SK-N-SH (cell line): ENCODE results near the gene HMBS. TPM values are rescaled to one million over a fixed set of nuclear protein-coding genes. Genes with fewer than 3 reads are reported as not detected.
"Not testable (repeated sequence)": the region's sequence is repeated elsewhere in the genome, so short reads cannot be mapped to it uniquely, and the experiment has no call there.

Experiments used
- CTCF ChIA-PET: fragments of 300-600, 350-600 bp; formaldehyde crosslinking; extraction: SDS; loops from one replicate; lab custom pipeline; 2021; lab: Yijun Ruan, JAX
- POLR2A ChIA-PET: fragments of 350-600 bp; sonication (Branson Sonifier 250); formaldehyde crosslinking; extraction: SDS; loops from one replicate; lab custom pipeline; 2020; ENCODE audit warnings: antibody characterized with exemption, inconsistent platforms; lab: Yijun Ruan, JAX
- DNase-seq: peaks from one replicate; pipeline ENCODE4 v3.0.0; 2012
- H2AFZ ChIP-seq: fragments of 200-600 bp; sonication (generic); 2 replicates; pipeline ENCODE4 v1.8.1; 2016; ENCODE audit warnings: antibody characterized with exemption, mild to moderate bottlenecking, low read depth
- H3F3A ChIP-seq: fragments of 200-600 bp; sonication (generic); replicated peaks from 2 replicates; pipeline ENCODE3; 2016; ENCODE audit warnings: antibody characterized with exemption, mild to moderate bottlenecking; ENCODE audit not compliant: insufficient read depth
- H3K27ac ChIP-seq, 2 experiments: fragments of 200-500 bp in 1 of 2; fragments of 200-600 bp in 1 of 2; sonication (Bioruptor generic) in 1 of 2; sonication (generic), shearing (Covaris generic) in 1 of 2; 2 replicates each; pipeline versions ENCODE4 v1.5.1 to v1.6.1; 2014 to 2016; ENCODE audit warnings: low read depth in 2 of 2, inconsistent platforms in 1 of 2, low read length in 1 of 2, mild to moderate bottlenecking in 1 of 2, mixed read lengths in 1 of 2
- H3K27me3 ChIP-seq: fragments of 200-600 bp; sonication (generic), shearing (Covaris generic); 2 replicates; pipeline ENCODE4 v1.6.1; 2016; ENCODE audit warnings: mixed run types; ENCODE audit not compliant: insufficient read depth
- H3K36me3 ChIP-seq, 2 experiments: fragments of 200-500 bp in 1 of 2; fragments of 200-600 bp in 1 of 2; sonication (Bioruptor generic) in 1 of 2; sonication (generic) in 1 of 2; replicated peaks in 1 of 2; 2 replicates each; pipeline versions ENCODE3 to v1.5.1; 2014 to 2016; ENCODE audit warnings: low read length in 1 of 2, mild to moderate bottlenecking in 1 of 2; ENCODE audit not compliant: insufficient read depth in 2 of 2, control insufficient read depth in 1 of 2
- H3K4me1 ChIP-seq, 2 experiments: fragments of 200-500 bp in 1 of 2; fragments of 200-600 bp in 1 of 2; sonication (Bioruptor generic) in 1 of 2; sonication (generic), shearing (Covaris generic) in 1 of 2; 2 replicates each; pipeline versions ENCODE4 v1.5.1 to v1.6.1; 2014 to 2016; ENCODE audit warnings: low read depth in 1 of 2, low read length in 1 of 2, mixed run types in 1 of 2; ENCODE audit not compliant: insufficient read depth in 2 of 2, control insufficient read depth in 1 of 2
- H3K4me2 ChIP-seq: fragments of 200-600 bp; sonication (generic), shearing (Covaris generic); 2 replicates; pipeline ENCODE4 v1.6.1; 2017; ENCODE audit warnings: mixed run types
- H3K4me3 ChIP-seq, 2 experiments: fragments of 200-500 bp in 1 of 2; fragments of 200-600 bp in 1 of 2; sonication (Bioruptor generic) in 1 of 2; sonication (generic), shearing (Covaris generic) in 1 of 2; 2 replicates each; pipeline versions ENCODE4 v1.5.1 to v1.8.1; 2014 to 2016; ENCODE audit warnings: low read depth in 2 of 2, inconsistent platforms in 1 of 2, low read length in 1 of 2, mild to moderate bottlenecking in 1 of 2, mixed read lengths in 1 of 2, moderate library complexity in 1 of 2
- H3K79me2 ChIP-seq: fragments of 200-600 bp; sonication (generic); 2 replicates; pipeline ENCODE4 v1.8.1; 2017; ENCODE audit warnings: mild to moderate bottlenecking; ENCODE audit not compliant: insufficient read depth
- H3K9ac ChIP-seq: fragments of 200-600 bp; sonication (generic); 2 replicates; pipeline ENCODE4 v1.6.1; 2017; ENCODE audit warnings: mixed run types
- H3K9me2 ChIP-seq: fragments of 200-600 bp; sonication (generic); 2 replicates; pipeline ENCODE4 v1.6.1; 2017; ENCODE audit warnings: mixed run types
- H3K9me3 ChIP-seq: fragments of 200-600 bp; sonication (generic); 2 replicates; pipeline ENCODE4 v1.6.1; 2017; ENCODE audit warnings: mixed run types, mild to moderate bottlenecking, moderate library complexity
- H4K20me1 ChIP-seq: fragments of 200-600 bp; sonication (generic); 2 replicates; pipeline ENCODE4 v1.6.1; 2017; ENCODE audit warnings: mild to moderate bottlenecking, mixed run types; ENCODE audit not compliant: insufficient read depth
- CTCF ChIP-seq: fragments of 200-600 bp; sonication (generic); IDR thresholded peaks from 2 replicates; pipeline ENCODE4 v1.6.1; 2017; ENCODE audit warnings: antibody characterized with exemption, mild to moderate bottlenecking, moderate library complexity
- ELF1 ChIP-seq: IDR thresholded peaks from 2 replicates; pipeline ENCODE4 v1.4.0; 2012
- EP300 ChIP-seq, 2 experiments: IDR thresholded peaks; 2 replicates each; pipeline versions ENCODE4 v1.4.0 to v1.6.1; 2012; ENCODE audit warnings: borderline replicate concordance in 1 of 2, low read depth in 1 of 2, low read length in 1 of 2
- EZH2phosphoT487 ChIP-seq: fragments of 200-600 bp; sonication (generic); IDR thresholded peaks from 2 replicates; pipeline ENCODE4 v1.6.1; 2017; ENCODE audit warnings: low read depth, mixed run types, mild to moderate bottlenecking, antibody characterized with exemption, moderate library complexity, borderline replicate concordance
- MAX ChIP-seq: IDR thresholded peaks from 2 replicates; pipeline ENCODE4 v1.4.0; 2012; ENCODE audit warnings: low read depth
- MEF2A ChIP-seq: IDR thresholded peaks from 2 replicates; pipeline ENCODE4 v1.4.0; 2012; ENCODE audit warnings: low read depth, borderline replicate concordance
- MXI1 ChIP-seq: IDR thresholded peaks from 2 replicates; pipeline ENCODE4 v1.6.1; 2012; ENCODE audit warnings: mild to moderate bottlenecking, low read depth, low read length, improper control_type of control experiment
- NFIC ChIP-seq: IDR thresholded peaks from 2 replicates; pipeline ENCODE4 v1.4.0; 2012; ENCODE audit warnings: borderline replicate concordance
- NRF1 ChIP-seq: IDR thresholded peaks from 2 replicates; pipeline ENCODE4 v1.6.1; 2012; ENCODE audit warnings: low read depth, mild to moderate bottlenecking, low read length
- POLR2AphosphoS5 ChIP-seq: IDR thresholded peaks from 2 replicates; pipeline ENCODE4 v1.6.1; 2012; ENCODE audit warnings: low read depth, low read length
- RCOR1 ChIP-seq: fragments of 150-350 bp; IDR thresholded peaks from 2 replicates; pipeline ENCODE4 v1.6.1; 2017; ENCODE audit warnings: antibody characterized with exemption, low read length
- RFX5 ChIP-seq: IDR thresholded peaks from 2 replicates; pipeline ENCODE4 v1.6.1; 2012; ENCODE audit warnings: mild to moderate bottlenecking, improper control_type of control experiment, low read length
- RXRA ChIP-seq: IDR thresholded peaks from 2 replicates; pipeline ENCODE4 v1.4.0; 2012; ENCODE audit warnings: low read depth, mild to moderate bottlenecking, borderline replicate concordance
- SMC3 ChIP-seq: IDR thresholded peaks from 2 replicates; pipeline ENCODE4 v1.6.1; 2012; ENCODE audit warnings: low read depth, low read length, improper control_type of control experiment
- TAF1 ChIP-seq: IDR thresholded peaks from 2 replicates; pipeline ENCODE4 v1.6.1; 2012; ENCODE audit warnings: low read depth, mild to moderate bottlenecking, low read length, moderate library complexity, borderline replicate concordance
- TCF12 ChIP-seq: IDR thresholded peaks from 2 replicates; pipeline ENCODE4 v1.4.0; 2012
- TEAD4 ChIP-seq: IDR thresholded peaks from 2 replicates; pipeline ENCODE4 v1.4.0; 2012; ENCODE audit warnings: mild to moderate bottlenecking, borderline replicate concordance; ENCODE audit not compliant: insufficient read depth
- YY1 ChIP-seq: IDR thresholded peaks from 2 replicates; pipeline ENCODE4 v1.4.0; 2012; ENCODE audit warnings: low read depth, mild to moderate bottlenecking
- whole genome bisulfite sequencing: methylation state at CpG from one replicate; pipeline ENCODE4 v1.1.6; 2017; ENCODE audit warnings: low lambda C conversion rate; 5-methylcytosine and 5-hydroxymethylcytosine counted together
- polyA plus RNA-seq, 3 experiments: library from polyadenylated mRNA; depleted of rRNA; stranded (reverse); fragments of >200 nt; gene quantifications; 2 replicates each; pipeline ENCODE4 v1.2.3, GENCODE V29; 2012
- TF ChIP-seq, protein P1 (sequence below): IDR thresholded peaks from 2 replicates; pipeline ENCODE4 v1.4.0; 2012; ENCODE audit warnings: low read depth, borderline replicate concordance
- TF ChIP-seq, protein P2 (sequence below): IDR thresholded peaks from 2 replicates; pipeline ENCODE4 v1.6.1; 2012; ENCODE audit warnings: mild to moderate bottlenecking, low read depth, low read length, moderate library complexity

The HMBS gene
- polyA plus RNA-seq, 1 of the 3 experiments (the other 2 are of a cell fraction), result 69.4 TPM

GRCh38 chr11:119038884-119039283 is 45.8 kb upstream of the HMBS start (continued):
- TF ChIP-seq TAF1 (no peak), POLR2AphosphoS5 (no peak)

DNA sequence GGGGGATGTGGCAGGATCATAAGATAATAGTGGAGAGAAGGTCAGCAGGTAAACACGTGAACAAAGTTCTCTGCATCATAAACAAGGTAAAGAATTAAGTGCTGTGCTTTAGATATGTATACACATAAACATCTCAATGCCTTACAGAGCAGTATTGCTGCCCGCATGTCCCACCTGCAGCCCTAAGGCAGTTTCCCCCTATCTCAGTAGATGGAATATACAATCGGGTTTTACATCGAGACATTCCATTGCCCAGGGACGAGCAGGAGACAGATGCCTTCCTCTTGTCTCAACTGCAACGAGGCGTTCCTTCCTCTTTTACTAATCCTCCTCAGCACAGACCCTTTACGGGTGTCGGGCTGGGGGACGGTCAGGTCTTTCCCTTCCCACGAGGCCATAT is 45.2 kb upstream of the HMBS start:
- H3K4me1 ChIP-seq, H3F3A ChIP-seq, CTCF ChIA-PET, H3K4me3 ChIP-seq, H4K20me1 ChIP-seq, H3K27ac ChIP-seq, H3K9me2 ChIP-seq, H3K36me3 ChIP-seq, DNase-seq, H3K4me2 ChIP-seq, H3K9ac ChIP-seq, POLR2A ChIA-PET, H3K9me3 ChIP-seq, H3K79me2 ChIP-seq, H3K27me3 ChIP-seq, H2AFZ ChIP-seq: not testable (repeated sequence)
- WGBS, result 84% methylated on average over 11 of the region's 11 CpGs

DNA sequence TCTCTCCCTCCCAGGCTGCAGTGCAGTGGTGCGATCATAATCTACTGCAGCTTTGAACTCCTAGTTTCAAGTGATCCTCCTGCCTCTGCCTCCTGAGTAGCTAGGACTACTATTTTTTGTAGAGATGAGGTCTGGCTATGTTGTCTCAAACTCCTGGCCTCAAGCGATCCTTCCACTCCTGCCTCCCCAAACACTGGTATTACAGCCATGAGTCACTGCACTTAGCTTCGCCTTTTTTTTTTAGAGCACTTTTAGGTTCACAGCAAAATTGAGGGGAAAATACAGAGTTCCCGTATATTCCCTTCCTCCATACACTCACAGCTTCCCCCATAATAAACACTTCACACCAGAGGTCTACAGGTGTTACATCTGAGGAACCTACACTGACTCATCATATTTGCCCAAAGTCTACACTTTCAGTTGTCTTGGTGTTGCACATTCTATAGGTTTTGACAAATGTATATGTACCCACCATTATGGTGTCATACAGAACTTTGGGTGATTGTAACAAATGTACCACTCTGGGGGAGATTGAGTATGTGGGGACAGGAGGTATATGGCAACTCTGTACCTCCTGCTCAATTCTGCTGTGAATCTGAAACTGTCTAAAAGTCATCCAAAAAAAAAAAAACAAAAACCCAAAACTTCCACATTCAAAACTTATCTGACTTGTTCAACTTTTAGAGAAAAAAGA is 42.7 kb upstream of the HMBS start:
- no peaks in the 10 kb centered on the region for H3K9me3 ChIP-seq
- no peak for TF ChIP-seq RFX5
- no peak for TF ChIP-seq TAF1
- TF ChIP-seq TEAD4, result no peak
- TF ChIP-seq NFIC, result no peak
- TF ChIP-seq EZH2phosphoT487, result no peak
- TF ChIP-seq, protein P1, sequence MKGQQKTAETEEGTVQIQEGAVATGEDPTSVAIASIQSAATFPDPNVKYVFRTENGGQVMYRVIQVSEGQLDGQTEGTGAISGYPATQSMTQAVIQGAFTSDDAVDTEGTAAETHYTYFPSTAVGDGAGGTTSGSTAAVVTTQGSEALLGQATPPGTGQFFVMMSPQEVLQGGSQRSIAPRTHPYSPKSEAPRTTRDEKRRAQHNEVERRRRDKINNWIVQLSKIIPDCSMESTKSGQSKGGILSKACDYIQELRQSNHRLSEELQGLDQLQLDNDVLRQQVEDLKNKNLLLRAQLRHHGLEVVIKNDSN, result no peak
- TF ChIP-seq MEF2A, result no peak
- TF ChIP-seq RCOR1, result no peak
- no peak for TF ChIP-seq MAX
- no peak for TF ChIP-seq RXRA
- TF ChIP-seq ELF1, result no peak
- no peak for TF ChIP-seq MXI1
- TF ChIP-seq CTCF, result no peak
- TF ChIP-seq EP300 (IDR thresholded peaks at IDR 0.05; ENCODE audit: borderline replicate concordance in 1 of 2, low read depth in 1 of 2, low read length in 1 of 2), result no peak
- TF ChIP-seq SMC3, result no peak
- no peak for TF ChIP-seq NRF1
- no peak for TF ChIP-seq POLR2AphosphoS5
- TF ChIP-seq, protein P2, sequence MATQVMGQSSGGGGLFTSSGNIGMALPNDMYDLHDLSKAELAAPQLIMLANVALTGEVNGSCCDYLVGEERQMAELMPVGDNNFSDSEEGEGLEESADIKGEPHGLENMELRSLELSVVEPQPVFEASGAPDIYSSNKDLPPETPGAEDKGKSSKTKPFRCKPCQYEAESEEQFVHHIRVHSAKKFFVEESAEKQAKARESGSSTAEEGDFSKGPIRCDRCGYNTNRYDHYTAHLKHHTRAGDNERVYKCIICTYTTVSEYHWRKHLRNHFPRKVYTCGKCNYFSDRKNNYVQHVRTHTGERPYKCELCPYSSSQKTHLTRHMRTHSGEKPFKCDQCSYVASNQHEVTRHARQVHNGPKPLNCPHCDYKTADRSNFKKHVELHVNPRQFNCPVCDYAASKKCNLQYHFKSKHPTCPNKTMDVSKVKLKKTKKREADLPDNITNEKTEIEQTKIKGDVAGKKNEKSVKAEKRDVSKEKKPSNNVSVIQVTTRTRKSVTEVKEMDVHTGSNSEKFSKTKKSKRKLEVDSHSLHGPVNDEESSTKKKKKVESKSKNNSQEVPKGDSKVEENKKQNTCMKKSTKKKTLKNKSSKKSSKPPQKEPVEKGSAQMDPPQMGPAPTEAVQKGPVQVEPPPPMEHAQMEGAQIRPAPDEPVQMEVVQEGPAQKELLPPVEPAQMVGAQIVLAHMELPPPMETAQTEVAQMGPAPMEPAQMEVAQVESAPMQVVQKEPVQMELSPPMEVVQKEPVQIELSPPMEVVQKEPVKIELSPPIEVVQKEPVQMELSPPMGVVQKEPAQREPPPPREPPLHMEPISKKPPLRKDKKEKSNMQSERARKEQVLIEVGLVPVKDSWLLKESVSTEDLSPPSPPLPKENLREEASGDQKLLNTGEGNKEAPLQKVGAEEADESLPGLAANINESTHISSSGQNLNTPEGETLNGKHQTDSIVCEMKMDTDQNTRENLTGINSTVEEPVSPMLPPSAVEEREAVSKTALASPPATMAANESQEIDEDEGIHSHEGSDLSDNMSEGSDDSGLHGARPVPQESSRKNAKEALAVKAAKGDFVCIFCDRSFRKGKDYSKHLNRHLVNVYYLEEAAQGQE, result no peak
- TF ChIP-seq YY1, result no peak
- no peak for TF ChIP-seq TCF12
- TF ChIP-seq, all 33 proteins: peak for 0
- ChIA-PET POLR2A (interaction anchor here (1.0 to 2.4 kb wide), 3 partner anchors 9 to 14 kb away, joined by 4 to 9 read pairs (median 4); no protein-coding TSS in a partner anchor), CTCF (interaction anchor here (0.7 to 1.6 kb wide), 2 partner anchors 16 to 23 kb away, joined by 3 to 4 read pairs; partner anchors contain the start of gene TRAPPC4)
- H3K27ac ChIP-seq, result no peak overlapping the region
- H3K9ac ChIP-seq, result no peak overlapping the region
- no peak for DNase-seq
- WGBS, result 85% methylated on average over 4 of the region's 4 CpGs
- no peaks in the 10 kb centered on the region for H4K20me1 ChIP-seq
- H3F3A ChIP-seq, result no peaks in the 10 kb centered on the region
- H3K4me2 ChIP-seq, result no peak overlapping the region
- no peak overlapping the region for H3K4me3 ChIP-seq
- H3K79me2 ChIP-seq, result no peaks in the 10 kb centered on the region
- no peak overlapping the region for H2AFZ ChIP-seq
- H3K36me3 ChIP-seq, result peaks cover 0 to 13% of the 10 kb centered on the region in 2 experiments
- H3K9me2 ChIP-seq, result no peaks in the 10 kb centered on the region
- no peaks in the 10 kb centered on the region for H3K27me3 ChIP-seq
- H3K4me1 ChIP-seq, result no peaks in the 10 kb centered on the region
